ENCODE results near the gene ZBTB18.

DNA sequence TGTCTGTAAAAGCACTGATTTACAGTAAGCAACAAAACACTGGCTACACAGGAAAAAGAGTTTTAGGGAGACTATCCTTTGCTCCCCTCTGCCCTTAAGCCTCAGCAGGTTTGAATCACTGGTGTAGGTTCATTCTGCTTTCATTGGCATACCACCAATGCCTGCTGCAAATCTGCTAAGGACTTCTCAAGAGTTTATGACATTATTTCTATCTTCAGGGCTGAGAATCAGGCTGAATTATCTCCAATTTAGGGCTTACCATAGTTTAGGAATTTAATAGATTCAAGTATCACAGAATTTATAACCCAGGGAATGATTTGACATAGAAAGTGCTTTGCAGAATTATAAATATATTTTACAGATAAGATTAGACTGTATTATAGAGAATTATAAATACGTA lies 6.7 kb upstream of the ZBTB18 start:
- TF ChIP-seq, protein P1, sequence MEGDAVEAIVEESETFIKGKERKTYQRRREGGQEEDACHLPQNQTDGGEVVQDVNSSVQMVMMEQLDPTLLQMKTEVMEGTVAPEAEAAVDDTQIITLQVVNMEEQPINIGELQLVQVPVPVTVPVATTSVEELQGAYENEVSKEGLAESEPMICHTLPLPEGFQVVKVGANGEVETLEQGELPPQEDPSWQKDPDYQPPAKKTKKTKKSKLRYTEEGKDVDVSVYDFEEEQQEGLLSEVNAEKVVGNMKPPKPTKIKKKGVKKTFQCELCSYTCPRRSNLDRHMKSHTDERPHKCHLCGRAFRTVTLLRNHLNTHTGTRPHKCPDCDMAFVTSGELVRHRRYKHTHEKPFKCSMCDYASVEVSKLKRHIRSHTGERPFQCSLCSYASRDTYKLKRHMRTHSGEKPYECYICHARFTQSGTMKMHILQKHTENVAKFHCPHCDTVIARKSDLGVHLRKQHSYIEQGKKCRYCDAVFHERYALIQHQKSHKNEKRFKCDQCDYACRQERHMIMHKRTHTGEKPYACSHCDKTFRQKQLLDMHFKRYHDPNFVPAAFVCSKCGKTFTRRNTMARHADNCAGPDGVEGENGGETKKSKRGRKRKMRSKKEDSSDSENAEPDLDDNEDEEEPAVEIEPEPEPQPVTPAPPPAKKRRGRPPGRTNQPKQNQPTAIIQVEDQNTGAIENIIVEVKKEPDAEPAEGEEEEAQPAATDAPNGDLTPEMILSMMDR (conservative IDR thresholded peaks at IDR 0.05; ENCODE audit: low read depth, low read length): no peak
- TF ChIP-seq EZH2 (IDR thresholded peaks at IDR 0.05; ENCODE audit: borderline replicate concordance, low read depth, low read length, poor library complexity, severe bottlenecking): no peak
